ENCODE measurements around the gene ZMIZ1.

The ZMIZ1 gene

DNA sequence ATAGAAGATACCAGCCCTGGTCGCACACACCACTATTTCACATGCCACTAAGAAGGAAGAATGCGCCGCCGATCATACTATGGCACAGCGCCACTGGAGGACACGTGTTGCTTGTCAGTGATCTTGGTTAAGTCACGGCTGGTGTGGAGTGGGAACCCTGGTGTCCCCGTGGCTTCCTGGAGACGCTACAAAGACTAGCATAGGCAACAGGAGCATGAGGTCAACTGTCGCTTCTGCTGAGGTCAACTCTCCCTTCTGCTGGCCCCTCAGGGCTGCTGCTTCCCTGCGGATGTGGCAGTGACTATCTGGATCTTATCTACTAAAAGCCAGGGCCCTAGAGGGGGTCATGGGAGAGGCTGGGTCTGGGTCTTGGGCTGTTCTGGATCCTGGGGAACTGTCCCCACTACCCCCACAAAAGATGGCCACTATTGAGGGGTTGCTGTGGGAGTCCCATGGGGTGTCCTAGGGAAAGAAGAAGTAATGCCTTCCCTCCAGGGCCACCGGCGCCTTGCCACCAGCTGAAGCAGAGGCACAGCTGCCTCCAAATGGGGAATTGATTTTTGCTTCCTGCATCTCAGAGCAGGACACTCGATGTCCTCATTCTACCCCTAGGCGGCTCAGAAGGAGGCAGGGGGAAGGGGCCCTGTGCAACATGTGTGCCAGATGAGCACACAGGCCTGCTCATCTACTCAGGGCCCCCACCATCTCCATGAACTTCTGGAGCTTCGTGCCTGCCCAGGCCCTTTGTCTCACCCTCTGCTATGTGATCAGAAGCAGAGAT lies 201.9 kb downstream of the ZMIZ1 start:
- TF ChIP-seq, protein P1, sequence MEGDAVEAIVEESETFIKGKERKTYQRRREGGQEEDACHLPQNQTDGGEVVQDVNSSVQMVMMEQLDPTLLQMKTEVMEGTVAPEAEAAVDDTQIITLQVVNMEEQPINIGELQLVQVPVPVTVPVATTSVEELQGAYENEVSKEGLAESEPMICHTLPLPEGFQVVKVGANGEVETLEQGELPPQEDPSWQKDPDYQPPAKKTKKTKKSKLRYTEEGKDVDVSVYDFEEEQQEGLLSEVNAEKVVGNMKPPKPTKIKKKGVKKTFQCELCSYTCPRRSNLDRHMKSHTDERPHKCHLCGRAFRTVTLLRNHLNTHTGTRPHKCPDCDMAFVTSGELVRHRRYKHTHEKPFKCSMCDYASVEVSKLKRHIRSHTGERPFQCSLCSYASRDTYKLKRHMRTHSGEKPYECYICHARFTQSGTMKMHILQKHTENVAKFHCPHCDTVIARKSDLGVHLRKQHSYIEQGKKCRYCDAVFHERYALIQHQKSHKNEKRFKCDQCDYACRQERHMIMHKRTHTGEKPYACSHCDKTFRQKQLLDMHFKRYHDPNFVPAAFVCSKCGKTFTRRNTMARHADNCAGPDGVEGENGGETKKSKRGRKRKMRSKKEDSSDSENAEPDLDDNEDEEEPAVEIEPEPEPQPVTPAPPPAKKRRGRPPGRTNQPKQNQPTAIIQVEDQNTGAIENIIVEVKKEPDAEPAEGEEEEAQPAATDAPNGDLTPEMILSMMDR (conservative IDR thresholded peaks at IDR 0.05; ENCODE audit: control insufficient read depth, insufficient read depth, low read depth, low read length), result no peak

GRCh38 chr10:79272353-79272752 lies 203.6 kb downstream of the ZMIZ1 start:
- TF ChIP-seq, protein P1 (conservative IDR thresholded peaks at IDR 0.05; ENCODE audit: control insufficient read depth, insufficient read depth, low read depth, low read length), result no peak
- DNase-seq (ENCODE audit: low read depth), result no peak
- no peak overlapping the region for H3K4me3 ChIP-seq (ENCODE audit: control insufficient read depth, low read depth, low read length)

More for the DNA sequence above, 201.9 kb downstream of the ZMIZ1 start:
- H3K4me3 ChIP-seq (ENCODE audit: control insufficient read depth, low read depth, low read length), result no peak overlapping the region
- DNase-seq (ENCODE audit: low read depth), result no peak

- no peak for DNase-seq (ENCODE audit: low read depth)
- no peak overlapping the region for H3K4me3 ChIP-seq (ENCODE audit: control insufficient read depth, low read depth, low read length)
- TF ChIP-seq, protein P1 (conservative IDR thresholded peaks at IDR 0.05; ENCODE audit: control insufficient read depth, insufficient read depth, low read depth, low read length), result no peak
These were observed 204.8 kb downstream of the ZMIZ1 start for GRCh38 chr10:79273604-79274003.

GRCh38 chr10:79274279-79275104 lies 205.7 kb downstream of the ZMIZ1 start:
- peak; percentile 47 for DNase-seq (ENCODE audit: low read depth)
- H3K4me3 ChIP-seq (ENCODE audit: control insufficient read depth, low read depth, low read length), result no peak overlapping the region
- TF ChIP-seq, protein P1 (conservative IDR thresholded peaks at IDR 0.05; ENCODE audit: control insufficient read depth, insufficient read depth, low read depth, low read length), result no peak

GRCh38 chr10:79275105-79275430 lies 206.3 kb downstream of the ZMIZ1 start:
- no peak for DNase-seq (ENCODE audit: low read depth)
- H3K4me3 ChIP-seq (ENCODE audit: control insufficient read depth, low read depth, low read length), result no peak overlapping the region
- TF ChIP-seq, protein P1 (conservative IDR thresholded peaks at IDR 0.05; ENCODE audit: control insufficient read depth, insufficient read depth, low read depth, low read length), result no peak

- DNase-seq (ENCODE audit: low read depth), result no peak
- TF ChIP-seq, protein P1 (conservative IDR thresholded peaks at IDR 0.05; ENCODE audit: control insufficient read depth, insufficient read depth, low read depth, low read length), result no peak
- no peak overlapping the region for H3K4me3 ChIP-seq (ENCODE audit: control insufficient read depth, low read depth, low read length)
These were observed 206.7 kb downstream of the ZMIZ1 start for GRCh38 chr10:79275431-79275851.
